Activated naive CD4-positive, alpha-beta T cell treated with anti-CD3 and anti-CD28 coated beads, Interleukin-2, amount 50 U/mL, for 24 hours (primary cell): ENCODE data around the gene SEC16B.

ENCODE experiments used
- H3K27ac Mint-ChIP-seq: one replicate; pipeline ENCODE4 v1.8.0; 2021; ENCODE audit warnings: mild to moderate bottlenecking, mixed read lengths
- H3K27me3 Mint-ChIP-seq: one replicate; pipeline ENCODE4 v1.8.0; 2021; ENCODE audit warnings: mixed read lengths
- H3K36me3 Mint-ChIP-seq: one replicate; pipeline ENCODE4 v1.8.0; 2021; ENCODE audit warnings: mixed read lengths
- H3K4me1 Mint-ChIP-seq: one replicate; pipeline ENCODE4 v1.8.0; 2021; ENCODE audit warnings: mixed read lengths
- H3K4me3 Mint-ChIP-seq: one replicate; pipeline ENCODE4 v1.8.0; 2021; ENCODE audit warnings: mild to moderate bottlenecking, mixed read lengths
- H3K9me3 Mint-ChIP-seq: one replicate; pipeline ENCODE4 v1.8.0; 2021; ENCODE audit warnings: mixed read lengths

SEC16B gene

DNA sequence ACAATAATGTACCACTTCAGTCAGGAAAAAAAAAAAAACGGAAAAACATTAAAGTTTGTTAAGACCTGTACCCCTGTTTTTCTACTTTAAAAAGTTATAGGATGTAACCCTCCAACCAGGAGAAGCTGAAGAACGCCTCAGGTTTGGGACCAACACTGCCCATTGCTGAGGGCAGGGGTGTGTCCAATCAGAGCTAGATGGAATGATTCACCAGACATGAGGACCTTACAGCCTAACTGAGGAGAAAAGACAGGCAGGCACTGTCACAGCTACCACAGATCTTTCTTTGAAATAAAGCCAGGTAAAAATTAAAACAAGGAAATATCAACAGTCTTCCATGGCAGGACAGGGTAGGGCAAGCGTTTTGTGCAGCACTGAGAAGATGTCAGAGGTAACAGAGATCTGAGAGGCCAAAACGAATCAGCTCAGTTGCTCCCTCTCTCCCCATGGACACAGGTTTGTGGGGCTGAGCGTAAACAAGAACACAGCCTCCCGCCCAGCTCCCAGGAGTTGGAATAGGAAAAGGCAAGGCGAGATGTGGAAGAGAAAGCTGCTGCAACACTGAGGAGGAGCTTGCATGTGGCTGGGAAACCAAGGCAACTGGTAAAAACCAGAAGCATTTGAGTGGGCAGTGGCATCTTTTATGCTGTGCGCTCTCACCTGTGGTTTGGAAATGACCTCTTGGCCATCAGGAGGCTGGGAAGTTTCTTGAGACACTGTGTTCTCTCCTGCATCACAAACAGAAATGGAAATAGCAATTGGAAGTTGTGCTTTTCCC lies 34.0 kb downstream of the SEC16B start:
- Mint-ChIP-seq H3K27ac (no peak overlapping the region), H3K27me3 (no peaks in the 10 kb centered on the region), H3K9me3 (no peaks in the 10 kb centered on the region), H3K36me3 (no peaks in the 10 kb centered on the region), H3K4me1 (no peaks in the 10 kb centered on the region), H3K4me3 (no peak overlapping the region)

DNA sequence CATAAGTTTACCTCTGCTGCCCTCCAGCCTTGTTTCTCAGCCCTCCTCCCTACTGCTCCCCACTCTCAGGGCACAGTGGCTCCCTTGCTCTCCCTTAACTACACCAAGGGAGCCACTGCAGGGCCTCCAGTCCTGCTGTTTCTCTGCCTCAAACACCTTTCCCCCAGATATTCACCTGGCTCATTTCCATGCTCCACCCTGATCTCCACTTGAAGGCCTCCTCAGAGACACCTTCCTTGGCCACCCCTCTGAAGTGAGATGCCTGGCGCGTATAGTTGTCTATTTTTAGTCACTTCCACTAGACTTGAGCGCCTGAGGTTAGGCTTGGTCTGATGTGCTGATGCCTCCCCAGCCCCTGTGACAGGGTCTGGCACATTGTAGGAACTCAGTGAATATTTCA lies 34.9 kb downstream of the SEC16B start:
- Mint-ChIP-seq H3K4me3 (no peak overlapping the region), H3K36me3 (no peaks in the 10 kb centered on the region), H3K27me3 (no peaks in the 10 kb centered on the region), H3K27ac (no peak overlapping the region), H3K9me3 (no peaks in the 10 kb centered on the region), H3K4me1 (no peaks in the 10 kb centered on the region)

DNA sequence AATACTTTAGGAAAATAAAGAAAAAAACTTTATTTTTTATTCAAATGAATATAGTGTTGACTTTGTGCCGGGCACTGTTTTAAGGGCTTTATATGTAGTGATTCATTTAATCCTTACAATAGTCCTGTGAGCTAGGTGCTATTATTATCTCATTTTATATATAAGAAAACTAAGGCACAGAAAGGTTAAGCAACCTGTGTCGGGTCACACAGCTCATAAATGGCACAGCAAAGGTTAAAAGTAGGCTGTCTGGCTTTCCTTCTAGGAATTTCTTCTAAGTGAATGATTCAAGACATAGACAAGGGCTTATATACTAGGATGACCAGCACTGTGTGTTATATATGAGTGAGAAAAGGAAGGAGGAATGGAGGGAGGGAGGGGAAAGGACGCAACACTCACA lies 35.4 kb downstream of the SEC16B start:
- no peaks in the 10 kb centered on the region for H3K27me3 Mint-ChIP-seq
- H3K27ac Mint-ChIP-seq = no peak overlapping the region
- no peaks in the 10 kb centered on the region for H3K4me1 Mint-ChIP-seq
- no peak overlapping the region for H3K4me3 Mint-ChIP-seq
- no peaks in the 10 kb centered on the region for H3K9me3 Mint-ChIP-seq
- H3K36me3 Mint-ChIP-seq = no peaks in the 10 kb centered on the region

DNA sequence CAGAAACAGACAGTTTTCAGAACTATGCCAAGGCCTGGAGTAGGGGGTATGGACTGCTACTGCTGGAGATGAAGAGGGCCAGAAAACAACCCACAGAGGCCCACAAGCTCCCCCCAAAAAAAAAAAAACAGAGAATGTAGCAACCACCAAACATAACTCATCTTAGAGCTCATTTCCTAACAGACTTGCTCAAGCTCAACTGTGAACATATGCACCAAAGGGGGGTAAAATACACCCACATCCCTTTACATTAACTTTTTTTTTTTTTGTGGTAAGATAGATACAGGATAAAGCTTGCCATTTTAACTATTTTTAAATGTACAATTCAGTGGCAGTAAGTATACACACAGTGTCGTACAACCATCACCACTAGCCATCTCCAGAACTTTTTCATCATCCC lies 36.0 kb downstream of the SEC16B start:
- no peak overlapping the region for H3K27ac Mint-ChIP-seq
- no peaks in the 10 kb centered on the region for H3K36me3 Mint-ChIP-seq
- H3K4me1 Mint-ChIP-seq = no peaks in the 10 kb centered on the region
- H3K4me3 Mint-ChIP-seq = no peak overlapping the region
- no peaks in the 10 kb centered on the region for H3K27me3 Mint-ChIP-seq
- no peaks in the 10 kb centered on the region for H3K9me3 Mint-ChIP-seq

DNA sequence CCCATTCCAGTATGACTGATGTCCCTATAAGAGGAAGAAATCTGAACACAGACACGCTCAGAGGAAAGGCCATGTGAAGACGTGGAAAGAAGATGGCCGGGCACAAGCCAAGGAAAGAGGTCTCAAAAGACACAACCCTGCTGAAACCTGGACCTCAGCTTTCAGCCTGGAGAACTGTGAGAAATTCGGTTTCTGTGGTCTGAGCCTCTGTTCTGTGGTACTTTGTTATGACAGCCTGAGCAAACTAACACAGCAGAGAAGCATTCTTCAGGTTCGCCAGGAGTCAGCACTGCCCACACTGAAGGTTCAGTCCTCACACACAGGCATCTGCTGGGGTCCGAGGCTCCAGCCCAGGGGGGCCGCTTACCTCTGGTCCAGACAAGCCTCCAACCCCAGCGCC lies 37.7 kb downstream of the SEC16B start:
- Mint-ChIP-seq H3K9me3 (no peaks in the 10 kb centered on the region), H3K27ac (no peak overlapping the region), H3K4me1 (no peaks in the 10 kb centered on the region), H3K36me3 (no peaks in the 10 kb centered on the region), H3K4me3 (no peak overlapping the region), H3K27me3 (no peaks in the 10 kb centered on the region)

DNA sequence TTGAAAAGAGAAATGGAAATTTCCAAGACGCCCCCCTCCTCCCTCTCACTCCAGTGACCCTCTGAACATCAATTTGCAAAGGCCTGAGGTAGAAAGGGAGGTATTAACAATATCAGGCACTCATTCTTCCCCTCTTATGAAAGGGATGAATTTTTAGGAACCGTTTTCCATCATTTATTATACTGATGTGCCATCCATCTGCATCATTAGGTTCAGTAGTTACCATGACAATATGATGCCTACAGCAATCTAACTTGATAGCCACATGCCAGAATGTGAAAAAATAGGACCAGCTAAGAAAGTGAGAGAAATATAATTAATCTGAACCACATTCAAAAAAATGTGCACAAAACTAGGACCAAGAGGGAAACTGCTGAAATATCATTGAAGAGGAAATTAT lies 40.9 kb downstream of the SEC16B start:
- no peak overlapping the region for H3K27ac Mint-ChIP-seq
- H3K9me3 Mint-ChIP-seq = no peaks in the 10 kb centered on the region
- no peaks in the 10 kb centered on the region for H3K4me1 Mint-ChIP-seq

DNA sequence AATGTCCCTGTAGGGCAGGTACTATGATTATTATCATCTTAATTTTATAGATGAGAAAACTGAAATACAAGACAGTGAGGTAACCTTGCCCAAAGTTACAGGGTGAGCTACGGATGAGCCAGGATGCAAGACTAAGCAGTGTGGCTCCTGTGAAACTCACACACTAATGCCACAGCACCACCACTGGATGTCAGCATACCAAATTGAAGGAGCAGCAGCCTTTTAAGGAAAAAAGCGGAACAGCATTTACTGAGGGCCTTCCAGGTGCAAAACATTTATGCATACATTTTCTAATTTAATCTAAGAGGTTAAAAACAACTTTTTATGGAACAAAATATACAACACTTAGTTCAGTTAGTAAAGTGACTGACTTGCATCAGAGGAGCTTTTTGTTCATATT lies 41.7 kb downstream of the SEC16B start:
- H3K27me3 Mint-ChIP-seq = no peaks in the 10 kb centered on the region
- no peaks in the 10 kb centered on the region for H3K36me3 Mint-ChIP-seq
- no peaks in the 10 kb centered on the region for H3K9me3 Mint-ChIP-seq
- H3K4me3 Mint-ChIP-seq = no peak overlapping the region
- H3K4me1 Mint-ChIP-seq = no peaks in the 10 kb centered on the region
- H3K27ac Mint-ChIP-seq = no peak overlapping the region

More for the DNA sequence above, 40.9 kb downstream of the SEC16B start:
- H3K36me3 Mint-ChIP-seq = no peaks in the 10 kb centered on the region
- no peak overlapping the region for H3K4me3 Mint-ChIP-seq
- no peaks in the 10 kb centered on the region for H3K27me3 Mint-ChIP-seq

DNA sequence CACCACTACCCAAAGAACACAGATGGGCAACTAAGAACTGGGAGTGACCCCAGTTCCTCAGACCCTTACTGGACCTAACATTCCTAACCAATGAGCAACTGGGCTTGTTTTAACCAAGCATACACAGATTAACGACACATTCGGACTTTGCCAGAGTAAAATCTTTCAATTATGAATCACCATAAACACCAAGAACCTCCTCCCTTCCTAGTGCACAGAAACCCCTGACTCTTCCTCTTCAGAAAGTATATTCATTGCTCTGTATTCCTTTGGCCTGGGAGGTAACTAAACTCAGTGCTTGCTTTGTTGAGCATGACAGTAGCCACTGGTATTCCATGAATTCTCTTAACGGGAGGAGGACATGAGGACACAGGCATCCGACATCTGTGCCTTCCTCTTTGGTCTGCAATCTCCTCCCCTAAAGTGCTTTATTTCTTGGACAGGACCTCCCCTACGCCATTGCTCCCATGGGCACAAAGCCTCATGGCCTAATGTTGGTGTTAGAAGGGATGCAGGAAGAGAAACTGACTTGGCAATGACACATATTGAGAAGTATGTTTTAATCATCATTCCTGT lies 42.7 kb downstream of the SEC16B start:
- H3K36me3 Mint-ChIP-seq = no peaks in the 10 kb centered on the region
- H3K9me3 Mint-ChIP-seq = no peaks in the 10 kb centered on the region
- H3K27me3 Mint-ChIP-seq = no peaks in the 10 kb centered on the region
- no peak overlapping the region for H3K4me3 Mint-ChIP-seq
- H3K4me1 Mint-ChIP-seq = no peaks in the 10 kb centered on the region
- no peak overlapping the region for H3K27ac Mint-ChIP-seq

DNA sequence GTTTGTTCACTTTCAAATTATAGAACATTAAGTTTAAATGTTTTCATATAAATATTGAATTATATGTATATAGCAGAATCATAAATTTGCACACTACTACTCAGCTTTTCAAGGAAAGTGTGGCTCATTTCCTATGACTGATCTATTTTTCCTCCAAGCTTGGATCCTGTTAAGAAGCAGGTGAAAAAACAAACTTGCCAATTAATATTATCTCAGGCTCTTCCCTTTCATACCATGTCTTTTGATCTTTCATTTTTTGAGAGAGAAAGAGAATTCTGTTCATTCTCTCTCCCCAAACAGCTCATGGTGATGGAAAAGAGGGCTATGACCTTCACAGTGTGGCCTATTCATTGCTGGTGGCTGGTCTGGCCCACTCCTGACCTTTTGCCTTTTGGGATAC lies 43.7 kb downstream of the SEC16B start:
- H3K4me3 Mint-ChIP-seq = no peak overlapping the region
- no peaks in the 10 kb centered on the region for H3K4me1 Mint-ChIP-seq
- H3K27me3 Mint-ChIP-seq = no peaks in the 10 kb centered on the region
- no peaks in the 10 kb centered on the region for H3K9me3 Mint-ChIP-seq
- H3K27ac Mint-ChIP-seq = no peak overlapping the region
- H3K36me3 Mint-ChIP-seq = no peaks in the 10 kb centered on the region

DNA sequence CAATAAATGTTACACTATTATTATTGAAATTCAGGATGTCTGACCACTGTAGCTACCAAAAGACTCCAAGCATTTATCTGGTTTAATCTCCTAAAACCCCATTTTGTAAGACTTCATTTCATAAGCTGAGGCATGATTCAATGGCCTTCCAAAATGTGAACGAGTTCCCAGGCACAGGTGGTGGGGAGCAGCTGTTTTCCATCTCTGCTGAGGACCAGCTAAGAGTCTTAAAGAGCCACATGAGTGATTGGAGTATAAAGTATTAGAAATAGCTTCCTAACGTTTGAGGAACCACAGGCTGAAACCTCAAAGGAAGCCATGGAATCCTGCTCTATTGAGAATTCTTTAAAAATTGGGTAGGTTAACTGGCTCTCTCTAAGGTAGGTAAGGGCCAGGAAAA lies 44.9 kb downstream of the SEC16B start:
- H3K27me3 Mint-ChIP-seq = no peaks in the 10 kb centered on the region

DNA sequence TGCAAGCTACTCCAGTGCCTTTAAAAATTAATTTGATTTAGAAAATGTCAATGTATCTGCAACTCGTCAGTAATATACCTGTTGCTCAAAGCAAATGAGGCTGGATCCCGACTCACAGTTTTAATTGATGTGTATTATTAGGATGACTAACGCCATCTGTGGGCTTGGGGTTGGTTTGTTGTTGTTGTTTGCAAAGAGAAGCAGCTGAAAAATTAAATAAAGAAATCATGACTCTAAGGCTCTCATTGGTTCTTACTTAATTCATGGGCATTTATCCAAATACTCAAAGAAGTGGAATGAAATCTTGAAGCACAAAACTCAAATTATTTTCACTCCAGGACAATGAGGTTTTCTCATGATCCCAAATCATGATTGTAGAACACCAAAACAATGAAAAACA lies 46.4 kb downstream of the SEC16B start:
- Mint-ChIP-seq H3K4me3 (no peak overlapping the region), H3K9me3 (no peaks in the 10 kb centered on the region), H3K4me1 (no peaks in the 10 kb centered on the region), H3K27ac (no peak overlapping the region), H3K27me3 (no peaks in the 10 kb centered on the region), H3K36me3 (no peaks in the 10 kb centered on the region)

More for the DNA sequence above, 44.9 kb downstream of the SEC16B start:
- H3K4me3 Mint-ChIP-seq = no peak overlapping the region
- H3K9me3 Mint-ChIP-seq = no peaks in the 10 kb centered on the region
- H3K27ac Mint-ChIP-seq = no peak overlapping the region
- no peaks in the 10 kb centered on the region for H3K36me3 Mint-ChIP-seq
- H3K4me1 Mint-ChIP-seq = no peaks in the 10 kb centered on the region

DNA sequence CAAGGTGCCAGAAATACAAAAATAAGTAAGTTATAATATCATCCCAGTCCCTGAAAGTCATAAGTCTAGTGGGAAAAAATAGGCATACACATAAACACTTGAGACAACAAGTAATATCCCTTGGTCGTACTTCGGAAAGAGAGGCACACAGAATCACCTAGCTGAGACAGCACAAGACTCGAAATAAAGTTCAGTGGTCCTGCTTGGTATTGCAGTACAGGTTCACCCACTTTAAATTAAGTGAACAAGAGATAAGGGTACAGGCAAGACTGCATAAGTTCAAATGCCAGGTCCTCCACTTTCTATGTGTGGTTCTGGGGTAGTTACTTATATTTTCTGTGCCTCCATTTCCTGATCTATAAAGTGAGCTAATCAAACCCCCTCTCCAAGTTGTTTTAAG lies 47.6 kb downstream of the SEC16B start:
- Mint-ChIP-seq H3K27me3 (no peaks in the 10 kb centered on the region), H3K4me1 (no peaks in the 10 kb centered on the region), H3K36me3 (no peaks in the 10 kb centered on the region), H3K4me3 (no peak overlapping the region), H3K9me3 (no peaks in the 10 kb centered on the region), H3K27ac (no peak overlapping the region)

DNA sequence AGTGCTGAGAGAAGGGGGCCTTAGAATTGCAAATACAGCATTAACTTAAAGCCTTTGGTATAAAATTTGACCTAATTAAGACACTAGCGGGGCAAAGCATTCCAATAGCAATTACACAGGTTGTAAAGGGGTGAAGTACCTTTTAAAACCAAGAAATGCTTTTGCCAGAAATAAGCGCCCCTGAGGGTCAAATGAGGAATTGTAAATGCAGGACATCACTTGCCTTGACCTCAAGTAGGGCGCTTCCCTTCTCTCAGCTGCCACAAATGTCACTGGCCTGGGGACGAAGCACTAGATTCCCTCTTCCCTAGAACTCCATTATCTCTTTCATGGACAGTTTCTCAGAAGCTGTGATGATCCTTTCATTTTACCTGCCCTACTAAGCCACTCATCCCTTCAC lies 48.3 kb downstream of the SEC16B start:
- H3K27ac Mint-ChIP-seq = no peak overlapping the region
- H3K27me3 Mint-ChIP-seq = no peaks in the 10 kb centered on the region
- H3K4me1 Mint-ChIP-seq = no peaks in the 10 kb centered on the region
- no peak overlapping the region for H3K4me3 Mint-ChIP-seq
- H3K36me3 Mint-ChIP-seq = no peaks in the 10 kb centered on the region
- H3K9me3 Mint-ChIP-seq = no peaks in the 10 kb centered on the region

DNA sequence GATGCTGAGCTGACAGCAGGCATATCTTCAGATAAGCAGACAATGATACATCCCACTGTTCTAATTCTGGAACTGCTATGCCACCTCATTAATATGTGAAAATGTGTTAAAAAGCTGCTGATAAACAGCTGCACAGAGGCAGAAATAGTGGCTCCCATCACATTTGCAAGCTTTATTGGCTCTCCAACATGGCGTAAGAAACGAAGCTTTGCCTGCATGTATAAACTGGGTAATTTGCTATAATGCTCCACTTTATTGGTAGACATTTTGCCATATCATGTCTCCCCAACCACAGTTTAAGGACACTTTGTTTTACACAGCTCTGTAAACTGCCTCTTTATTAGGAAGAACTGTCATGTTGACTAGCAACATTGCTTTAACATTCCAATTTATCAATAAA lies 49.8 kb downstream of the SEC16B start:
- no peaks in the 10 kb centered on the region for H3K9me3 Mint-ChIP-seq
- H3K4me3 Mint-ChIP-seq = no peak overlapping the region
- H3K27ac Mint-ChIP-seq = no peak overlapping the region
- no peaks in the 10 kb centered on the region for H3K27me3 Mint-ChIP-seq
- H3K36me3 Mint-ChIP-seq = no peaks in the 10 kb centered on the region
- no peaks in the 10 kb centered on the region for H3K4me1 Mint-ChIP-seq

DNA sequence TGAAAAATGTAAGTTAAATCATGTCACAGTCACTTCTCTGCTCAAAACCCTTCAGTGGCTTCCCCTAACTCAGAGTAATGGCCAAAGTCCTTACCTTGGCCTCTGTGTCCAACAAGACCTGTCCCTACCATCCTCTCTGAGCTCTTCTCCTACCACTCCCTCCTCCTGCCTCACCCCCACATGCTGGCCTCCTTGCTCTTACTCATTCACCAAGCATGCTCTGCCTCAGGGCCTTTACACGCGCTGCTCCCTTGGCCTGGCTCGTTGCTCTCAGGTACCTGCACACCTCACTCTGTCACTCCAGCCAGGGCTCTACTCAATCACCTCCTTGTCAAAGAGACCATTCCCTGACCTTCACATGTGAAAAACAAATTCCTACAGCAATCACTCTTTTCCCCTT lies 54.2 kb downstream of the SEC16B start:
- Mint-ChIP-seq H3K4me3 (no peak overlapping the region), H3K9me3 (no peaks in the 10 kb centered on the region), H3K27ac (no peak overlapping the region), H3K36me3 (no peaks in the 10 kb centered on the region), H3K4me1 (no peaks in the 10 kb centered on the region), H3K27me3 (no peaks in the 10 kb centered on the region)

DNA sequence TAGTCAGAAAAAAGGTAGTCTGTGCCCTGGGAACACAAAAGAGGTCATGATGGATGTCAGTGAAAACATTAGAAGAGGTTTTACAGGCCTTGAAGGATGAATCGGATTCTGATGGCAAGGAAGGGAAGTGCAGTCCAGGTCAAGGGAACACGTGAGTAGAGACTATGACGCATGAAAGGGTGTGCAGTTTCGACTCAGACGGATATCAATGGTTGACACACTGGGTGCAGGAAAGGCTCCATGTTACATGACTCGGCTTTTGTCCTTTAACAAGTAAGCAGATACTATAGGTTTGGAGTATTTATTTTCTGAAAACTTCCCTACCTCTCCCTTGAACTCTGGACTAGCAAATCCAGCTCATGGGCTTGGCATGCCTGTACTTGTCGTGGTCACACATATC lies 55.3 kb downstream of the SEC16B start:
- H3K36me3 Mint-ChIP-seq = no peaks in the 10 kb centered on the region
- H3K4me1 Mint-ChIP-seq = no peaks in the 10 kb centered on the region
- H3K9me3 Mint-ChIP-seq = no peaks in the 10 kb centered on the region
- no peak overlapping the region for H3K4me3 Mint-ChIP-seq
- H3K27ac Mint-ChIP-seq = no peak overlapping the region
- no peaks in the 10 kb centered on the region for H3K27me3 Mint-ChIP-seq
